GM06990 (cell line): ENCODE data around the gene ARL8B.

Experiments used
- DNase-seq: peaks from one replicate; pipeline ENCODE4 v3.0.0-alpha.2; 2011; ENCODE audit not compliant: insufficient read length; ENCODE audit errors: extremely low read depth
- H3K27me3 ChIP-seq: replicated peaks from 2 replicates; pipeline ENCODE4 v1.6.0; 2011; ENCODE audit warnings: low read length; ENCODE audit not compliant: control insufficient read depth, insufficient read depth
- H3K36me3 ChIP-seq: 2 replicates; pipeline ENCODE4 v1.5.1; 2011; ENCODE audit warnings: low read length; ENCODE audit not compliant: control insufficient read depth, insufficient read depth
- H3K4me3 ChIP-seq: replicated peaks from 2 replicates; pipeline ENCODE4 v1.5.1; 2011; ENCODE audit warnings: low read depth, mild to moderate bottlenecking, control low read depth, low read length
- TF ChIP-seq, protein P1 (sequence below): IDR thresholded peaks from 2 replicates; pipeline ENCODE4 v1.5.1; 2011; ENCODE audit warnings: low read length, control low read depth, mild to moderate bottlenecking, inconsistent platforms; ENCODE audit not compliant: insufficient read depth, poor library complexity, severe bottlenecking

ARL8B gene

DNA sequence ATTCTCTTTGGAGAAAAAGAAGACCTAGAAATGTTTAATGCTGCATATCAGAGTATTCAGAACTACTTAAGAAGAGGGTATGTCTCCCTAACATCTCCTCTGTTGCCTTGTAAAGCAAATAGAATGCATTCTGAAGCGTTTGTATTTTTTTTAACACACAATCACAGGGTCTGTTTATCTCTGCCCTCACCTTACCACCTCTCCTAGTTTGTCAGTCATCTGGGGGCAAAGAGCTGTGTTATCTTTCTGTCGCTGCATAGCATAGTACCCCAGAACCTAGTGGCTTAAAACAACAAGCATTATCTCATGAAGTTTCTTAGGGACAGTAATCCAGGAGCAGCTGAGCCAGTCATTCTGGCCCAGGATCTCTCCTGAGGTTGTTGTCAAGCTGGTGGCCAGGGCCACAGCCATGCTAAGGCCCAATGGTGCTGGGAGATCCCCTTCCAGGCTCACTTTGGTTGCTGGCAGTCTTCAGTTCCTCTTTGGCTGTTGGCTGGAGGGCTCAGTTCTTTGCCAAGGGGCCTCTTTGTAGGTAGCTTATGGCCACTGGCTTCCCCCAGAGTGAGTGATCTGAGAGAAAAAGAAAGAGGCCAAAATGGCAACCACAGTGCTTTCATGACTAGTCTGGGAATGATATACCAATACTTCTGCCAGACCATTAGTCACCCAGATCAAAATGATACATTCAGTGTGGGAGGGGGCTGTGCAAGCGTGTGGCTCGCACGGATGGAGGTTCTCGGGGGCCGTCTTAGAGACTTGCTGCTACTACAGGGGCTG is 83.3 kb downstream of the ARL8B start:
- TF ChIP-seq, protein P1, sequence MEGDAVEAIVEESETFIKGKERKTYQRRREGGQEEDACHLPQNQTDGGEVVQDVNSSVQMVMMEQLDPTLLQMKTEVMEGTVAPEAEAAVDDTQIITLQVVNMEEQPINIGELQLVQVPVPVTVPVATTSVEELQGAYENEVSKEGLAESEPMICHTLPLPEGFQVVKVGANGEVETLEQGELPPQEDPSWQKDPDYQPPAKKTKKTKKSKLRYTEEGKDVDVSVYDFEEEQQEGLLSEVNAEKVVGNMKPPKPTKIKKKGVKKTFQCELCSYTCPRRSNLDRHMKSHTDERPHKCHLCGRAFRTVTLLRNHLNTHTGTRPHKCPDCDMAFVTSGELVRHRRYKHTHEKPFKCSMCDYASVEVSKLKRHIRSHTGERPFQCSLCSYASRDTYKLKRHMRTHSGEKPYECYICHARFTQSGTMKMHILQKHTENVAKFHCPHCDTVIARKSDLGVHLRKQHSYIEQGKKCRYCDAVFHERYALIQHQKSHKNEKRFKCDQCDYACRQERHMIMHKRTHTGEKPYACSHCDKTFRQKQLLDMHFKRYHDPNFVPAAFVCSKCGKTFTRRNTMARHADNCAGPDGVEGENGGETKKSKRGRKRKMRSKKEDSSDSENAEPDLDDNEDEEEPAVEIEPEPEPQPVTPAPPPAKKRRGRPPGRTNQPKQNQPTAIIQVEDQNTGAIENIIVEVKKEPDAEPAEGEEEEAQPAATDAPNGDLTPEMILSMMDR, result no peak
- no peak overlapping the region for H3K4me3 ChIP-seq
- H3K27me3 ChIP-seq, result no peaks in the 10 kb centered on the region
- DNase-seq, result peak; percentile 59
- peaks cover 39% of the 10 kb centered on the region for H3K36me3 ChIP-seq

DNA sequence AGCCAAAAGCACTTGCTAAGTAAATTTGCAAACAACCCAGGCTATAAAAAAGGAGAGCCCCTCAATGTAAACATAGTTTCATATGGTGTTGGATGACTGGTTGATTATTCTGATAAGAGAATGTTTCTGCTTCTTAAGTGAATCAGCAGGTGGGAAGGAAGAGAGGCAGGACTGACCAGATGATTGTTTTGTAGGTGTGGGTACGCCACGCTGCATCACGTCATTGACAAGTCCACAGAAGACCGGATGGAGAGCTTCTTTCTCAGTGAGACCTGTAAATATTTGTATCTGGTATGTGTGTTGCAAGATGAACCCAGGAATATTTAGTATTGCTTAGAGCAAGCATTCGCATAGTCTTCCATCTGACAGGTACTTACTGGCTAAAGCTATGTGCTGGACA is 88.8 kb downstream of the ARL8B start:
- Histone ChIP-seq H3K36me3 (peaks cover 46% of the 10 kb centered on the region), H3K27me3 (no peaks in the 10 kb centered on the region), H3K4me3 (no peak overlapping the region)
- no peak for DNase-seq
- TF ChIP-seq, protein P1, result no peak

DNA sequence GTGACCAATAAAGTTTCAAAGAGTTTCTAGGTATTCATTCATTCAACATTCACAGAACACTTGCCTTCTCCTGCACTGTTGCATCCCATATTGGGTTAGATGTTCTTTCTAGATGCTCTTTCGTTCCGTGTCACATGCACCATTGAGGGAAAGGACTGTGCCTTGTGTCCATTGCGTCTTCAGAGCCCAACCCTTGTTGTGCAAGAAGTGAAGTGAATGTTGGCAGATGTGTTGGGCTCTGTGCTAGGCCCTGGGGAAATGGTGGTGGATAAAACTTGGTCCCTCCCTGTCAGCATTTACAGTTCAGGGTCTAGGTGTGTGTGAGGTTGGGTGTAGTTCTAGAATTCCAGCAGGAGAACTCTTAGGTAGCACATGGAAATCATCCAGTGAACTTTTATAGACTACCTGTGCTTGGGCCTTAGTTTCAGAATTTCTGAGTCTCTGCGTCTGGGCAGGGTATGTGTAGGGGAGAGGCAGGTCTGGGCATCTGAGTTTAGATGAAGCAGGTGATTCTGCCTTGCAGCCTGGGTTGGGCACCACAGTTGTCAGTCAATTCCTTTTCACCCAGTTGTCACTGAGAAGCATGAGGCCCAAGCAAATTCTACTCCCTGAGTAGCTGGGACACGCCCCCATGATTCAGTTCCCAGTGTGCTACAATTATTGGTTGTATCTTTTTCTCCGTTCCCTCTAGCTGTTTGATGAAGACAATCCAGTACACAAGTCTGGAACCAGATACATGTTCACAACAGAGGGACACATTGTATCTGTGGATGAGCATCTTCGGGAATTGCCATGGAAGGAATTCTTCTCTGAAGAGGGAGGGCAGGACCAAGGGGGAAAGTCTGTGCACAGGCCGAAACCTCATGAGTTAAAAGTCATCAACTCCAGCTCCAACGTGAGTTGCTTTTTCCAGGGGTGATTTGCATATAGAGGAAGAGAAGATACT is 90.8 kb downstream of the ARL8B start:
- peaks cover 44% of the 10 kb centered on the region for H3K36me3 ChIP-seq
- DNase-seq, result no peak
- TF ChIP-seq, protein P1, result no peak
- no peak overlapping the region for H3K4me3 ChIP-seq
- no peaks in the 10 kb centered on the region for H3K27me3 ChIP-seq

DNA sequence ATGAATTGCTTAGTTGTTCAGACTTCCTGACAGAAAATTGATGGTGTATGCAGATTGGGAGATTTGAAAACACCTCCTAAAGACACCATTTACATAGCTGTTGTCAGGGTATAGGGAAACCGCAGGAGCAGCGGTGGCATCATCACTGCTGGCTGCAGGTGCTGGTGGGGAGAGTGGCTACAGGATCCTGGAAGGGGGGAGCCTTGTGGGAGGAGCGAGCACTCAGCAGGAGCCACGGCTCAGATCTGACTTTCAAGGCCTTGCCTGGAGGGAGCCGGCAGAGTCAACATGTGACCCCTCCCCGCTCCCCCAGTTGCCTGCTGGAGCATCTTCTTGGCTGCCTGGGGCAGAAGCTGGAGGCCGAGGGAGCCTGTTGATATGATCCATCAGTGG is 91.5 kb downstream of the ARL8B start:
- Histone ChIP-seq H3K4me3 (no peak overlapping the region), H3K27me3 (no peaks in the 10 kb centered on the region), H3K36me3 (peaks cover 47% of the 10 kb centered on the region)
- TF ChIP-seq, protein P1, result no peak
- no peak for DNase-seq

DNA sequence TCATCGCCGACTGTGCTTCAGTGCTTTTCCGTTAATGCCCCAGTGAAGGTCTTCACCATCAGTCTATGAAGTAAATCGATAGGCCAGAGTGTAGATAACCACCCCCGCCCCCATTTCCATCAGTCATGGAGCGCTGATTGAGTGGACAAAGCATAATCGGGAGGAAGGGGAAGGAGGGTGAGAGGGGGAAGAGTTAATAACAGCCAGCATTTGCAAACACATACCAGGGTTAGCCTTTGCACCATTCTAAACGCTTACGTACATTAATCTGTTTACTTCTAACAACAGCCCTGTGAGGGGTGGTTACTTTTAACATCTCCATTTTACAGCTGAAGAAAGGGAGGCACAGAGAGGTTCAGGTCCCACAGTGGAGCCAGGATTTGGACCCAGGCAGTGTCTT is 92.3 kb downstream of the ARL8B start:
- Histone ChIP-seq H3K36me3 (peaks cover 47% of the 10 kb centered on the region), H3K27me3 (no peaks in the 10 kb centered on the region), H3K4me3 (no peak overlapping the region)
- TF ChIP-seq, protein P1, result no peak
- DNase-seq, result no peak
